ENCODE results near the gene GALNT6. TPM values are rescaled to one million over a fixed set of nuclear protein-coding genes. Genes with fewer than 3 reads are reported as not detected.

GALNT6 gene
- total and polyA plus RNA-seq, 2 experiments from 2014 or later = 4.3 to 5.4 TPM

DNA sequence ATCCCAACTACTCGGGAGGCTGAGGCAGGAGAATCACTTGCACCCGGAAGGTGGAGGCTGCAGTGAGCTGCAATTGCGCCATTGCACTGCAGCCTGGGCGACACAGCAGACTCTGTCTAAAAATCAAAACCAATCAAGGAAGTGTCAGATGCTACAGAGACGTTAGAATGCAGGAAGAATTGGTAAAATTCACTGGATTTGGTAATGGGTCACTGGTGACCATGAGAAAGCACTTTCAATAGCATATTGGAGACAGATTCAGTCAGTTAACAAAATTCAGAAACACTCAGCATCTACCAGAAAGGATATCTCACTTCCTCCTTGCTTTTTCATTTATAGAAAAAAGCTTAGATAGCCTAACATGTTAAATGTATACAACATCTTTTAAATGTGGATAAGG lies 84.7 kb downstream of the GALNT6 start:
- DNase-seq (ENCODE audit: low read depth in 1 of 2, low spot score in 1 of 2) = no peak
- no peak overlapping the region for H3K27ac ChIP-seq
- H3K27me3 ChIP-seq = no peaks in the 10 kb centered on the region
- H3K36me3 ChIP-seq = no peaks in the 10 kb centered on the region
- TF ChIP-seq, protein P1, sequence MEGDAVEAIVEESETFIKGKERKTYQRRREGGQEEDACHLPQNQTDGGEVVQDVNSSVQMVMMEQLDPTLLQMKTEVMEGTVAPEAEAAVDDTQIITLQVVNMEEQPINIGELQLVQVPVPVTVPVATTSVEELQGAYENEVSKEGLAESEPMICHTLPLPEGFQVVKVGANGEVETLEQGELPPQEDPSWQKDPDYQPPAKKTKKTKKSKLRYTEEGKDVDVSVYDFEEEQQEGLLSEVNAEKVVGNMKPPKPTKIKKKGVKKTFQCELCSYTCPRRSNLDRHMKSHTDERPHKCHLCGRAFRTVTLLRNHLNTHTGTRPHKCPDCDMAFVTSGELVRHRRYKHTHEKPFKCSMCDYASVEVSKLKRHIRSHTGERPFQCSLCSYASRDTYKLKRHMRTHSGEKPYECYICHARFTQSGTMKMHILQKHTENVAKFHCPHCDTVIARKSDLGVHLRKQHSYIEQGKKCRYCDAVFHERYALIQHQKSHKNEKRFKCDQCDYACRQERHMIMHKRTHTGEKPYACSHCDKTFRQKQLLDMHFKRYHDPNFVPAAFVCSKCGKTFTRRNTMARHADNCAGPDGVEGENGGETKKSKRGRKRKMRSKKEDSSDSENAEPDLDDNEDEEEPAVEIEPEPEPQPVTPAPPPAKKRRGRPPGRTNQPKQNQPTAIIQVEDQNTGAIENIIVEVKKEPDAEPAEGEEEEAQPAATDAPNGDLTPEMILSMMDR (IDR thresholded peaks at IDR 0.05; ENCODE audit: low read depth, low read length) = no peak
- no peaks in the 10 kb centered on the region for H3K9me3 ChIP-seq (ENCODE audit: low read depth)
- H3K4me1 ChIP-seq (ENCODE audit: low read depth) = no peaks in the 10 kb centered on the region
- no peak overlapping the region for H3K4me3 ChIP-seq

Other genes starting within 250 kb of the GALNT6 start
- gene TFCP2, start 218.3 kb downstream of the GALNT6 start, total RNA-seq = 8.2 and 12.2 TPM in 2 replicates
- gene TFCP2, start 218.3 kb downstream of the GALNT6 start, polyA plus RNA-seq = 17.0 and 26.6 TPM in 2 replicates
- gene POU6F1, start 173.3 kb downstream of the GALNT6 start, total RNA-seq = 1.5 and 3.8 TPM in 2 replicates
- gene POU6F1, start 173.3 kb downstream of the GALNT6 start, polyA plus RNA-seq = 3.4 and 6.6 TPM in 2 replicates
- 105 and 131 TPM in 2 replicates for gene DAZAP2, start 152.6 kb downstream of the GALNT6 start, total RNA-seq
- gene DAZAP2, start 152.6 kb downstream of the GALNT6 start, polyA plus RNA-seq = 147 and 191 TPM in 2 replicates
- 3.0 and 5.5 TPM in 2 replicates for gene SMAGP, start 121.0 kb downstream of the GALNT6 start, total RNA-seq
- gene SMAGP, start 121.0 kb downstream of the GALNT6 start, polyA plus RNA-seq = 4.7 and 6.7 TPM in 2 replicates
- gene BIN2, start 67.2 kb downstream of the GALNT6 start, total RNA-seq = not detected in 2 replicates
- 0.25 TPM in 1 of 2 replicates, not detected in the other for gene BIN2, start 67.2 kb downstream of the GALNT6 start, polyA plus RNA-seq
- not detected in 2 replicates for gene CELA1, start 44.7 kb downstream of the GALNT6 start, total RNA-seq
- not detected in 2 replicates for gene CELA1, start 44.7 kb downstream of the GALNT6 start, polyA plus RNA-seq
- 3.5 and 4.9 TPM in 2 replicates for gene SLC4A8, start 33.4 kb upstream of the GALNT6 start, total RNA-seq
- gene SLC4A8, start 33.4 kb upstream of the GALNT6 start, polyA plus RNA-seq = 1.9 and 9.8 TPM in 2 replicates
- gene SCN8A, start 199.8 kb upstream of the GALNT6 start, total RNA-seq = 3.7 and 3.9 TPM in 2 replicates
- 0.40 and 0.88 TPM in 2 replicates for gene SCN8A, start 199.8 kb upstream of the GALNT6 start, polyA plus RNA-seq